Left lobe of liver (tissue), 2 donors: ENCODE results near the gene TRMT10A. TPM values are rescaled to one million over a fixed set of nuclear protein-coding genes. Genes with fewer than 3 reads are reported as not detected.
"Not testable (repeated sequence)": the region's sequence is repeated elsewhere in the genome, so short reads cannot be mapped to it uniquely, and the experiment has no call there.

Experiments used
- ATAC-seq: fragments of 200-7000 bp; cut with Tn5 transposase; one replicate; pipeline ENCODE4 v1.9.1; 2020; ENCODE audit warnings: mild to moderate bottlenecking, moderate library complexity
- DNase-seq: peaks from one replicate; pipeline ENCODE4 v3.0.0-alpha.2; 2020; ENCODE audit warnings: low spot score
- total RNA-seq: library from RNA; stranded (reverse); gene quantifications from one replicate; pipeline ENCODE4 v1.2.1, GENCODE V29; 2021
- donor health status: DM: no; HTN: no; CAD: no; lungs with moderate emphysema.
- donor health status: DM: no; HTN: yes; CAD: no.

The TRMT10A gene
- total RNA-seq, 1 donor from 2014 or later: 4.6 TPM

- ATAC-seq: no peak
- no peak for DNase-seq
These were observed 1.1 kb upstream of the TRMT10A start for GRCh38 chr4:99564921-99565320.

- ATAC-seq (no peak), DNase-seq (no peak)
These were observed 11.0 kb downstream of the TRMT10A start for GRCh38 chr4:99552872-99553271.

- no peak for DNase-seq
- ATAC-seq: no peak
These were observed 23.4 kb downstream of the TRMT10A start for GRCh38 chr4:99540277-99540939.

- peak; percentile 80 for ATAC-seq
- DNase-seq: no peak
These were observed 26.2 kb downstream of the TRMT10A start for GRCh38 chr4:99537674-99538073.

GRCh38 chr4:99536848-99537247 is 27.0 kb downstream of the TRMT10A start:
- ATAC-seq: peak; percentile 28
- no peak for DNase-seq

- DNase-seq (no peak), ATAC-seq (peak; percentile 20)
These were observed 27.6 kb downstream of the TRMT10A start for GRCh38 chr4:99536271-99536670.

- DNase-seq, ATAC-seq: not testable (repeated sequence)
These were observed 29.1 kb downstream of the TRMT10A start for GRCh38 chr4:99534699-99535098.

GRCh38 chr4:99529956-99530355 is 33.9 kb downstream of the TRMT10A start:
- ATAC-seq (no peak), DNase-seq (no peak)

- ATAC-seq (no peak), DNase-seq (no peak)
These were observed 34.6 kb downstream of the TRMT10A start for GRCh38 chr4:99529228-99529627.

GRCh38 chr4:99518601-99519295 is 45.1 kb downstream of the TRMT10A start:
- ATAC-seq (no peak), DNase-seq (no peak)

- no peak for DNase-seq
- no peak for ATAC-seq
These were observed 53.1 kb downstream of the TRMT10A start, which contains the start of gene C4orf17 for GRCh38 chr4:99510721-99511120. TSS of gene C4orf17 (plus strand) at chr4:99511021. CDS start at chr4:99513082, 2,061 bp downstream.

- ATAC-seq: no peak
- DNase-seq: no peak
These were observed 56.1 kb downstream of the TRMT10A start for GRCh38 chr4:99507762-99508161.

- ATAC-seq: no peak
- no peak for DNase-seq
These were observed 56.5 kb downstream of the TRMT10A start for GRCh38 chr4:99507349-99507748.

GRCh38 chr4:99506781-99507180 is 57.1 kb downstream of the TRMT10A start:
- no peak for ATAC-seq
- DNase-seq: no peak

- ATAC-seq: peak; percentile 40
- no peak for DNase-seq
These were observed 58.9 kb downstream of the TRMT10A start for GRCh38 chr4:99504804-99505502.

Other genes with a start within 250 kb of the TRMT10A start
- 4,370 TPM for gene ADH1B, start 242.6 kb downstream of the TRMT10A start, total RNA-seq
- 522 TPM for gene ADH1C, start 211.3 kb downstream of the TRMT10A start, total RNA-seq
- not detected for gene ADH7, start 128.7 kb downstream of the TRMT10A start, total RNA-seq
- not detected for gene C4orf17, start 53.0 kb downstream of the TRMT10A start, total RNA-seq
- 103 TPM for gene MTTP, start 10.8 kb upstream of the TRMT10A start, total RNA-seq
- not detected for gene C4orf54, start 93.8 kb upstream of the TRMT10A start, total RNA-seq